Measurements from ENCODE around the gene SLC4A3. TPM values are rescaled to one million over a fixed set of nuclear protein-coding genes. Genes with fewer than 3 reads are reported as not detected.

Gene SLC4A3
- total RNA-seq, 1 experiment from 2014 or later, result 11.6 TPM

- TF ChIP-seq EZH2phosphoT487 (IDR thresholded peaks at IDR 0.05; ENCODE audit: borderline replicate concordance, low read length) (no peak), CTCF (conservative IDR thresholded peaks at IDR 0.05; ENCODE audit: low read depth, low read length) (no peak)
- Histone ChIP-seq H3K36me3 (ENCODE audit: low read depth, low read length) (no peaks in the 10 kb centered on the region), H3K9ac (ENCODE audit: low read length) (no peak overlapping the region), H3K27ac (ENCODE audit: low read length) (no peak overlapping the region), H3K9me2 (replicated peaks; ENCODE audit: low read length) (no peaks in the 10 kb centered on the region; the same call in 1 of the 2 replicates), H2AFZ (ENCODE audit: low read length) (no peak overlapping the region), H3K4me2 (ENCODE audit: low read length) (no peak overlapping the region), H3K27me3 (ENCODE audit: low read length) (no peaks in the 10 kb centered on the region), H3K4me3 (ENCODE audit: low read length) (no peak overlapping the region), H3K9me3 (ENCODE audit: low read length) (no peaks in the 10 kb centered on the region), H3K79me2 (ENCODE audit: low read length) (no peaks in the 10 kb centered on the region), H4K20me1 (ENCODE audit: low read length) (no peaks in the 10 kb centered on the region), H3F3A (ENCODE audit: low read length, unreplicated experiment) (no peaks in the 10 kb centered on the region), H3K4me1 (ENCODE audit: insufficient read depth, low read length) (peaks cover 5% of the 10 kb centered on the region)
- CTCF ChIA-PET, result no interaction called here
- peak; percentile 82 for ATAC-seq
- intact Hi-C loops (cut with micrococcal nuclease), result no loop called here
- no TSS peak for BruUV-seq (replicated peaks)
- POLR2A ChIA-PET (ENCODE audit: unreplicated experiment), result no interaction called here
- DNase-seq, result peak; percentile 39
These were observed 49.2 kb downstream of the SLC4A3 start for GRCh38 chr2:219676586-219676985.

DNA sequence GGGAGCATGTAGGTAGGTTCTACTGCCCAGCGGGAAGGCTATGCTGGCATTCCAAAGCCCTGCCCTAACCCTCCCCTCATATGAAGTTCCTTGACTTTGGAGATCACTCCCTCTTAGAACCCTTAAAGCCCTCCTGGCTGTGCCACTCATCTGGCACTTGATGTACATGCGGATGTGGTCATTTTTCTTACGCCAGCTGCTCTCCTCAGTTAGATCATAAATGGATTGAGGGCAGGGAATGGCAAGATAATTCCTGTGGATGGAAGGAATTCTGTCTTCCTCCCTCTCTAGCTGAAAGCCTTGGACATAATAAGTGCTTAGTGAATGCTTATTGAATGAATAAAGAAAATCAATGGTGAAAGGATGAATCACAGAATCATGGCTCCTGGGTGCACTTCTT is 51.6 kb downstream of the SLC4A3 start:
- Histone ChIP-seq H3K36me3 (ENCODE audit: low read depth, low read length) (no peaks in the 10 kb centered on the region), H3K27me3 (ENCODE audit: low read length) (no peaks in the 10 kb centered on the region), H2AFZ (ENCODE audit: low read length) (no peak overlapping the region), H3K79me2 (ENCODE audit: low read length) (no peaks in the 10 kb centered on the region), H3K4me3 (ENCODE audit: low read length) (no peak overlapping the region), H4K20me1 (ENCODE audit: low read length) (no peaks in the 10 kb centered on the region), H3K9ac (ENCODE audit: low read length) (no peak overlapping the region), H3K9me3 (ENCODE audit: low read length) (no peaks in the 10 kb centered on the region), H3K4me2 (ENCODE audit: low read length) (no peak overlapping the region), H3F3A (ENCODE audit: low read length, unreplicated experiment) (no peaks in the 10 kb centered on the region), H3K4me1 (ENCODE audit: insufficient read depth, low read length) (peaks cover 15% of the 10 kb centered on the region), H3K9me2 (replicated peaks; ENCODE audit: low read length) (no peaks in the 10 kb centered on the region; the same call in 1 of the 2 replicates), H3K27ac (ENCODE audit: low read length) (no peak overlapping the region)
- BruUV-seq (replicated peaks), result no TSS peak
- DNase-seq, result no peak
- intact Hi-C loops (cut with micrococcal nuclease), result no loop called here
- TF ChIP-seq CTCF (conservative IDR thresholded peaks at IDR 0.05; ENCODE audit: low read depth, low read length) (no peak), EZH2phosphoT487 (IDR thresholded peaks at IDR 0.05; ENCODE audit: borderline replicate concordance, low read length) (no peak), EZH2 (IDR thresholded peaks at IDR 0.05; ENCODE audit: low read length, unreplicated experiment) (no peak)
- CTCF ChIA-PET, result no interaction called here
- ATAC-seq, result no peak
- POLR2A ChIA-PET (ENCODE audit: unreplicated experiment), result no interaction called here

GRCh38 chr2:219679571-219679970 is 52.1 kb downstream of the SLC4A3 start:
- Histone ChIP-seq H3K27me3 (ENCODE audit: low read length) (no peaks in the 10 kb centered on the region), H3K4me1 (ENCODE audit: insufficient read depth, low read length) (peaks cover 16% of the 10 kb centered on the region), H3K9me3 (ENCODE audit: low read length) (no peaks in the 10 kb centered on the region), H3K4me3 (ENCODE audit: low read length) (no peak overlapping the region), H3K36me3 (ENCODE audit: low read depth, low read length) (no peaks in the 10 kb centered on the region), H3K27ac (ENCODE audit: low read length) (no peak overlapping the region), H3K9me2 (replicated peaks; ENCODE audit: low read length) (no peaks in the 10 kb centered on the region; the same call in 1 of the 2 replicates), H3K79me2 (ENCODE audit: low read length) (no peaks in the 10 kb centered on the region), H2AFZ (ENCODE audit: low read length) (no peak overlapping the region), H4K20me1 (ENCODE audit: low read length) (no peaks in the 10 kb centered on the region), H3F3A (ENCODE audit: low read length, unreplicated experiment) (no peaks in the 10 kb centered on the region), H3K4me2 (ENCODE audit: low read length) (no peak overlapping the region), H3K9ac (ENCODE audit: low read length) (no peak overlapping the region)
- BruUV-seq (replicated peaks), result no TSS peak
- intact Hi-C loops (cut with micrococcal nuclease), result no loop called here
- ChIA-PET POLR2A (ENCODE audit: unreplicated experiment) (no interaction called here), CTCF (no interaction called here)
- no peak for ATAC-seq
- TF ChIP-seq EZH2phosphoT487 (IDR thresholded peaks at IDR 0.05; ENCODE audit: borderline replicate concordance, low read length), result no peak
- TF ChIP-seq CTCF (conservative IDR thresholded peaks at IDR 0.05; ENCODE audit: low read depth, low read length), result no peak
- no peak for TF ChIP-seq EZH2 (IDR thresholded peaks at IDR 0.05; ENCODE audit: low read length, unreplicated experiment)
- DNase-seq, result no peak
